ENCODE measurements around the gene PSMG3.
"Not testable (repeated sequence)": the region's sequence is repeated elsewhere in the genome, so short reads cannot be mapped to it uniquely, and the experiment has no call there.

The PSMG3 gene

DNA sequence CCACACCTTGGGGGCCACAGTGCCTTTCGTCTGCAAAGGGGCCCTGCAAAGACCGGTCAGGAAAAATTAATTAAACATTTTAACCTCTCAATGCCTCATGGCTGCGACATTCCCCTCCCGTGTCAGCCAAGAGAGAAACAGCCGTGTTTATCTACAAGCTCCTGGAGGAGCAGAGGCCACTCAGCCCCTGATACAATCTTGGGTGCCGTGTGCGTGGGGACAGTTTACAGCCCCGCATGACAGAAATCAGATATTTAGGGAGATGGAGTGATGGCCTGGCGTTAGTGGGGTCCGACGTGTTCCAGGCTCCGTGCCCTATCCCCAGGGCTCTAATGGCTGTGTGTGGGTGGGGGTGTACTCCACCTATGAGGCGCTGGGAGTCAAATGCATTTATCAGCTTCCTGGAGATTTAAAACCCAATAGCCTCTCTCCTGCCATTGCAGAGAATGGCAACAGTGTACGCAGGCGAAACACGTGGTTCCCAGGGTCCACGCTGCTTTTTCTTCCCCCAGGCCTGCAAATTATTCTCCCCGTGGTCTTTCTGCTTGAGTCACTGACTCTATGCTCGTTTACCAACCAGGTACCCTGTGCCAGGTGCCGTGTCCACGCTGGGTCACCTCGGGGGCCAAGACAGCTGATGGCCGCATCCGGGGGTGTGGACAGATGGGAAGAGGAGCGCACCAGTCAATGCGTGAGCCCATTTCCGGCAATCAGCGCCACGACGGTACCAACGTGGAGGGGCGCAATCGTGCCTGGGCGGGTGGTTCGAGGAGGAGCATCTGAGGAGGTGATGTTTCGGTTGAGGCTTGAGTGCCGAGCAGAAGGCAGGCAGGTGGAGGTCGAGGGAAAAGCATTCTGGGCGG lies 26.6 kb upstream of the PSMG3 start:
- DNase-seq (ENCODE audit: low read depth): no peak

- DNase-seq (ENCODE audit: low read depth): no peak
Measured at GRCh38 chr7:1595636-1596035, 25.8 kb upstream of the PSMG3 start.

DNA sequence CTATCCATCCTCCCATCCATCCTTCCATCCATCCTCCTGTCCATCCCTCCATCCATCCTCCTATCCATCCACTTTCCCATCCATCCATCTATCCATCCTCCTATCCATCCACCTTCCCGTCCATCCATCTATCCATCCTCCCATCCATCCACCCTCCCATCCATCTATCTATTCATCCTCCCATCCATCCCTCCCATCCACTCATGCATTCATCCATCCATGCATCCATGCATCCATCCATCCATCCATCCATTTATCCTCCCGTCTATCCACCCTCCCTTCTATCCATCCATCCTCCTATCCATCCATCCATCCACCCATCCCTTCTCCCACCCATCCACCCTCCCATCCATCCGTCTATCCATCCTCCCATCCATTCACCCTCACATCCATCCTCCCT lies 25.2 kb upstream of the PSMG3 start:
- no peak for DNase-seq (ENCODE audit: low read depth)

DNA sequence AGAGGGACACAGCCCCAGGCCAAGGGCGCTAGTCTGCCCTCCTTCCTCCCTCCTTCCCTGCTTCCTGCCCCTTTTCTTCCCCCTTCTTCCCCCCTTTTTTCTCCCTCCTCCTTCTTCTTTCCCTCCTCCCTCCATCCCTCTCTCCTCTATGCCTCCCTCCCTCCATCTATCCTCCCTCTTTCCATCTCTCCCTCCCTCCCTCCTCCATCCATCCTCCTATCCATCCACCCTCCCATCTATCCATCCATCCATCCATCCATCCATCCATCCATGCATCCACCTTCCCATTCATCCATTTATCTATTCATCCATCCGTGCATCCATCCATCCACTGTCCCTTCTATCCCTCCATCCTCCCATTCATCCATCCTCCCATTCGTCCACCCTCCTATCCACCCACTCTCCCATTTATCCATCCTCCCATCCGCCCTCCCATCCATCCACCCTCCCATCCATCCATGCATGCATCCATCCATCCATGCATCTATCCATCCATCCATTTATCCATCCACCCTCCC lies 24.1 kb upstream of the PSMG3 start:
- no peak for DNase-seq (ENCODE audit: low read depth)

GRCh38 chr7:1593091-1593866 lies 23.4 kb upstream of the PSMG3 start:
- DNase-seq (ENCODE audit: low read depth): no peak

- DNase-seq (ENCODE audit: low read depth): no peak
Measured at GRCh38 chr7:1592299-1592871, 22.6 kb upstream of the PSMG3 start.

- no peak for DNase-seq (ENCODE audit: low read depth)
Measured at GRCh38 chr7:1591876-1592275, 22.0 kb upstream of the PSMG3 start.

DNA sequence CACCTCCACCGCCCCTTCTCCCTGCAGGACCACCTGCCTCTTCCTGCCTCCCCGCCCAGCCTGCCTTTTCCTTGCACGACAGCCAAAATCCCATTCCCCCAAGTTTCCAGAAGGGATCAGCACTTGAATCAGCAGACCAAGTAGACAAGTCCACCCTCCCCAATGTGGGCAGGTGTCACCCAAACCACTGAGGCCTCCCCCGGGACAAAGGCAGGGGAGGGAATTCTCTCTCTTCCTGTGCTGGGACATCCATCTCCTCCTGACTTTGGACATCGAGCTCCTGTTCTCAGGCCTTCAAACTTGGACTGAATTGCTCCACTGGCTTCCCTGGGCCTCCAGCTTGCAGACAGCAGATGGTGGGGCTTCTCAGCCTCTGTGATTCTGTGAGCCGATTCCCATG lies 21.6 kb upstream of the PSMG3 start:
- DNase-seq (ENCODE audit: low read depth): no peak

DNA sequence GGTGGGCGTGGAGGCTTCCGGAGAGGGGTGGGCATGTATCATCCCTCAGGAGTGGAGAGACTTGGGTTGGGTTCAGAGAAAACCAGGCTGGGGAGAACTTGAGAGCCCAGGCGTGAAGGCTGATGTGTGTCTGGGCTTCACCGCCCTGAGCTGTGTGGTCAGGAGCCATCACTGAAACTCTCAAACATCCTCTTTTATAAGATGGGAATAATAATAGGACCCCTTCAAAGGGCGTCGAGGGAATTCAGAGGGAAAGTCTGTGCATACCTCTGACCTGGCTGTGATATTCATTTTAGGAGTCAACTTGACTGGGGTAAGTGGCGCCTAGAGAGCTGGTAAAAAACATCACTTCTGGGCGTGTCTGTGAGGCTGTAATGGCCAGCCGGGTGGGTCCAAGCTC lies 21.1 kb upstream of the PSMG3 start:
- DNase-seq (ENCODE audit: low read depth): no peak

GRCh38 chr7:1590476-1590875 lies 20.6 kb upstream of the PSMG3 start:
- DNase-seq (ENCODE audit: low read depth): no peak

GRCh38 chr7:1588978-1589377 lies 19.1 kb upstream of the PSMG3 start:
- no peak for DNase-seq (ENCODE audit: low read depth)

DNA sequence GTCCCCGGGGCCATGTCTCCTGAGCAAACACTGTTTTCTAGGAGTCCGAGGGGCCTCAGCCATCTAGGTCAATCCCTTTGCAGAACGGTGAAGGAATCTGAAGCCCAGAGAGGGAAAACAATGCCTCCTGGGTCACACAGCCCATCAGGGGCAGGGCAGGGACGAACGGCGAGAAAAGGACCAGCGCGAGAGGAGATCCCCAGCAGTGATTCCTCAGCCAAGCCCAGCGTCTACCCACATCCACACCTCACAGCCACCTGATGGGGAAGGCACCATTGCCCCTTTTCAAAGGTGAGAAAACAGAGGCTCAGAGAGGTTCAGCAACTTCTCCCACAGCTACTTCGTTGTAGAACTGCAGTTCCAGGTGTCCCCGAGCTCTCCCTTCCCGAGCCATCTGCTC lies 17.9 kb upstream of the PSMG3 start:
- DNase-seq (ENCODE audit: low read depth): no peak

DNA sequence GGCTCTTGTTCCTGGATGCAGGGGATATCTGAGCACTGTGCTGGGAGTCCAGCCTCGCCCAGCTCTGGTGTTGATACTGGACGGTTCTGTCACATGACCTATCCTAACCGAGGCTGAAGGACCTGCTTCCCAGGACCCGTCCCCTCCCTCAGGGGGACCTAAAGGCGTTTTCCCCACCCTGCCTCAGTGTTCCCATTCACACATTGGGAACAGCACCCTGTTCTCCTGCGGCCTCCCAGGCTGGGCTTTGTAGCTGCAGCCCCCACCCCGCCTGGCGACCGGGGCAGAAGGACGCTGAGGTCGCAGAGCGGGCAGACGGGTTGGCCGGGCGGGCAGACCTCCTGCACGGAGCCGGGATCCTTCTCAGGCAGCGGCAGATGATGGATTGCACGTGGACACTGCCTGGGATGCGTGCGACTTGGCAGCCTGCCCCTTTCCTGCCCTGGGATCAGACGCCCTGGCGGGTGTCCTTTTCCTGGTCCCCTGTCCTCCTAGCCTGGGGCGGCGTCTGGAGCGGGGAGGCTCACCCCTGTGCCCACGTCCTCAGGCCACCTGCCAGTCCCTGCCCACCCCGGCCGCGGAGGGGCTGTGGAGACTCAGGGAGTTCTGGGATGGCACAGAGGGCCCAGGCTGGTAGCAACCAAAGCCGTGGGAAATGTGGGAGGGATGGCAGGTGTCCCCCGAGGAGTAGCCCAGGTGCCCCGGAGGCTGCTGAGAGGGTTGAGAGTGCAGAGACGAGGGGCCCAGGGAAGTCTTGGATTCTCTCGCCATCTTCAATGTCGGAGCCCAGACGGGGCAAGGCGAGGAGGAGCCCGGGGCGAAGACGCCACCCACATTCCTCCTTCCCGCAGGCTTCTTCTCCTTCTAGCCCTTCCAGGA lies 17.2 kb upstream of the PSMG3 start:
- no peak for DNase-seq (ENCODE audit: low read depth)

DNA sequence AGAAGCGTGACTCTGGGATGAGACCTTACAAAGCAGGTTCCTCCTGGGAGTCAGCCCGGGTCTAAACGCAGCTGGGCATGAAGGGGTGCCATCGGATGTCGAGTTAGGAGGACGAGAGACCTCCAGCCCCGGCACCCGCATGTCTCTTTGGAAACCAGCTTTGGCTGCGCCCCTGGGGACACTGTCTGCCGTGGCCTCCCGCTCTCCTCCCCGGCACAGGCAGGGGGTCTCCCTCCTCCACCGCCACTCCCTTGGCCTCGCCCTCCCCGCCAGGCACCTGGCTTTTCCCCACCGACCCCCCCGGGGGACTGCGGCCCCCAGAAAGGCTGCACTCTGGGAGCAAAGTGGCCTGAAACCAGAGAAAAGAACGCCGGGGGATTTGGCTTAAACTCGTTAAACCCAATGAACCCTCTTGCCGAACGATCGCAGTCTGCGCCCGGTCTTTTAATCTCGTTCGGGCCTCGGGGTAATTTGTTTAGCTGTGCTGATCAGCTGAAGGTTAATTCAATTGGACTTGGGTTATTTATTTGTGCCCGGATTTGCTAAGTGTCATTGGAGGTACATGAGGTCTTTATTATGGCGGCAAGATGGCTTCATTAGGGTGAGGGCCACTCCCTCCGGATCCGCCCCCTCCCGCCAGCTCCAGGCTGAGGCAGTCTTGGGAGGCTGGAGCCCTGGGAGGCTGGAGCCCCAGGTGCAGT lies 16.4 kb upstream of the PSMG3 start:
- no peak for DNase-seq (ENCODE audit: low read depth)

DNA sequence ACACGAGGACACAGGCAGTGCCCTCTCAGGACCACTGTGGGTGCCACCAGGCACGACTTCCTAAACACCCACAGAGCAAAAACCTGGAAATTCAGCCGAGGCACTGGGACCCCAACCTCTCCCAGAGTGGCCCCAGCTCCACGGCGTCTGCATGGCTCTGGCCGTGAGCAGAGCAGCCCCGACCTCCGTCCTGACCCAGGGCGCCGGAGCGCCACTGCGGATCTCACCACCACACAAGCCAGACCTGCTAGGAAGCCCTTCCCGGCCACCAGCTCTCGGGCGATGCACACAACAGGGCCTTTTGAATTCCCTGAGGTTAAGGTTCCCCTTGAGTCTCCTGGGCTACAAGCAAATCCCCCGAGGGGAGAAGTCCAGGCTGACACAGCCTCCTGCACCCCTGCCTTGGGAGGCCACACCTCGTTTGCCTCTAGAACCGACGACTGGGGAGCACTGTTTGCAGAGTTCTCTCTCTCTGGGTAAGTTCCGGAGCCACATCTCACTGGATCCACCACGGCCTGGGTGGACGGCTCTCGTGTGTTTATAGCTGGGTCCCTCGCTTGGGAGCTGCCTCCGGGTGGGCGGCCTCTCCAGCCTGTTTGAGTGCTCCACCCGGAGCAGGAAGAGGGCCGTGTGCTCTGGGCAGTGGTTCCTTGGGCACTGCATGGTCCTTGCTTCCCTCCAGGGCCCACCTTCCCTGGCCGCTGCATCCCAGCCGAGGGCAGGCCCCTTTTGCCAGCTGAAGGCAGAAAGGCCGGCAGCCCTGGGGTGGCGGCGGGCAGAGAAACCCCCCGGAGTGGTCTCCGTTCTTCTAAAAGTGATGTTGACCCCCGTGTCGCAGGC lies 15.5 kb upstream of the PSMG3 start:
- DNase-seq (ENCODE audit: low read depth): no peak

- DNase-seq (ENCODE audit: low read depth): no peak
Measured at GRCh38 chr7:1584700-1585099, 14.9 kb upstream of the PSMG3 start.

GRCh38 chr7:1583241-1583930 lies 13.6 kb upstream of the PSMG3 start:
- DNase-seq (ENCODE audit: low read depth): not testable (repeated sequence)

GRCh38 chr7:1580422-1581030 lies 10.7 kb upstream of the PSMG3 start:
- no peak for DNase-seq (ENCODE audit: low read depth)
